OCI-LY3 (cell line): ENCODE results near the gene CPSF3.

ENCODE experiments used
- H2AFZ ChIP-seq: fragments of 200-600, 300-600 bp; shearing (Covaris generic); 2 replicates; pipeline ENCODE4 v1.6.0; 2014; ENCODE audit warnings: antibody characterized with exemption, low read depth, low read length
- H3K27ac ChIP-seq: fragments of 200-600, 300-600 bp; sonication (generic); 2 replicates; pipeline ENCODE4 v1.5.1; 2014; ENCODE audit warnings: mild to moderate bottlenecking, low read length, moderate library complexity, mixed read lengths
- H3K27me3 ChIP-seq: fragments of 200-600, 300-600 bp; sonication (generic); 2 replicates; pipeline ENCODE4 v1.6.1; 2014; ENCODE audit warnings: low read depth, low read length, mixed read lengths
- H3K36me3 ChIP-seq: fragments of 200-600, 300-600 bp; sonication (generic); replicated peaks from 2 replicates; pipeline ENCODE3; 2014; ENCODE audit warnings: low read depth, low read length, mixed read lengths
- H3K4me1 ChIP-seq: fragments of 300-600, 200-600 bp; sonication (generic); 2 replicates; pipeline ENCODE4 v1.6.1; 2014; ENCODE audit warnings: low read length, mixed read lengths
- H3K4me2 ChIP-seq: fragments of 200-600, 300-600 bp; sonication (generic); 2 replicates; pipeline ENCODE4 v1.6.1; 2014; ENCODE audit warnings: low read length, mixed read lengths
- H3K4me3 ChIP-seq: fragments of 300-600, 200-600 bp; sonication (generic); 2 replicates; pipeline ENCODE4 v1.5.1; 2014; ENCODE audit warnings: antibody characterized with exemption, mild to moderate bottlenecking, low read length, moderate library complexity
- H3K79me2 ChIP-seq: fragments of 300-600, 200-600 bp; shearing (Covaris generic); 2 replicates; pipeline ENCODE4 v1.6.1; 2014; ENCODE audit warnings: mild to moderate bottlenecking, low read length, mixed read lengths
- H3K9ac ChIP-seq: fragments of 300-600, 200-600 bp; shearing (Covaris generic); 2 replicates; pipeline ENCODE4 v1.6.0; 2014; ENCODE audit warnings: mild to moderate bottlenecking, low read length, moderate library complexity
- H3K9me3 ChIP-seq: fragments of 200-600, 300-600 bp; shearing (Covaris generic); 2 replicates; pipeline ENCODE4 v1.6.1; 2014; ENCODE audit warnings: low read length, mixed read lengths; ENCODE audit not compliant: insufficient read depth
- H4K20me1 ChIP-seq: fragments of 200-600, 300-600 bp; sonication (generic); 2 replicates; pipeline ENCODE4 v1.6.1; 2016; ENCODE audit warnings: low read length, mixed read lengths; ENCODE audit not compliant: insufficient read depth
- EZH2phosphoT487 ChIP-seq: fragments of 200-600 bp; shearing (Covaris generic); IDR thresholded peaks from 2 replicates; pipeline ENCODE4 v1.6.1; 2018; ENCODE audit warnings: antibody characterized with exemption, mixed run types, low read depth
- TF ChIP-seq, protein P1 (sequence below): fragments of 200-600, 300-600 bp; sonication (generic); IDR thresholded peaks from 2 replicates; pipeline ENCODE4 v1.5.1; 2014; ENCODE audit warnings: antibody characterized with exemption, low read length, low read depth

Gene CPSF3

DNA sequence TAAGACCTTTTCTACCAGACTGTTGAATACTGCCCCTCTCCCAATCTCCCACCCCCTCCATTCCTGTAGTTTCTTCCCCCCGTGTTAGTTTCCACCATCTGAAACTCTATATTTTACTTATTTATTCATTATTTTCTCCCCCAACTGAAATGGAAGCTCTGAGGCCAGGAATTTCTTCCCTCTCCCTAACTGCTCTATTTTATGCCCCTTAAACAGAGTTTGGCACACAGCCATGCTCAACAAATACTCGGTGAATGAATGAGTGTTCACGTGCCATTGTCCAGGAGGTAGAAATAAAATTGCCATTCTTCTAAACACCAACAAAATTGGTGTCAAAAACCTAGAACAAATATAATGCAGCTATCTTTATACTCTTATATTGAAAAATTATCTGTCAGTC is 5.7 kb upstream of the CPSF3 start:
- Histone ChIP-seq H3K4me3 (no peak overlapping the region), H3K9ac (no peak overlapping the region), H3K27me3 (no peaks in the 10 kb centered on the region), H3K27ac (no peak overlapping the region), H3K79me2 (peaks cover 39% of the 10 kb centered on the region), H4K20me1 (no peaks in the 10 kb centered on the region), H3K4me1 (peaks cover 7% of the 10 kb centered on the region), H2AFZ (no peak overlapping the region), H3K4me2 (no peak overlapping the region), H3K36me3 (no peaks in the 10 kb centered on the region), H3K9me3 (no peaks in the 10 kb centered on the region)
- TF ChIP-seq EZH2phosphoT487 = no peak
- TF ChIP-seq, protein P1, sequence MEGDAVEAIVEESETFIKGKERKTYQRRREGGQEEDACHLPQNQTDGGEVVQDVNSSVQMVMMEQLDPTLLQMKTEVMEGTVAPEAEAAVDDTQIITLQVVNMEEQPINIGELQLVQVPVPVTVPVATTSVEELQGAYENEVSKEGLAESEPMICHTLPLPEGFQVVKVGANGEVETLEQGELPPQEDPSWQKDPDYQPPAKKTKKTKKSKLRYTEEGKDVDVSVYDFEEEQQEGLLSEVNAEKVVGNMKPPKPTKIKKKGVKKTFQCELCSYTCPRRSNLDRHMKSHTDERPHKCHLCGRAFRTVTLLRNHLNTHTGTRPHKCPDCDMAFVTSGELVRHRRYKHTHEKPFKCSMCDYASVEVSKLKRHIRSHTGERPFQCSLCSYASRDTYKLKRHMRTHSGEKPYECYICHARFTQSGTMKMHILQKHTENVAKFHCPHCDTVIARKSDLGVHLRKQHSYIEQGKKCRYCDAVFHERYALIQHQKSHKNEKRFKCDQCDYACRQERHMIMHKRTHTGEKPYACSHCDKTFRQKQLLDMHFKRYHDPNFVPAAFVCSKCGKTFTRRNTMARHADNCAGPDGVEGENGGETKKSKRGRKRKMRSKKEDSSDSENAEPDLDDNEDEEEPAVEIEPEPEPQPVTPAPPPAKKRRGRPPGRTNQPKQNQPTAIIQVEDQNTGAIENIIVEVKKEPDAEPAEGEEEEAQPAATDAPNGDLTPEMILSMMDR = no peak

DNA sequence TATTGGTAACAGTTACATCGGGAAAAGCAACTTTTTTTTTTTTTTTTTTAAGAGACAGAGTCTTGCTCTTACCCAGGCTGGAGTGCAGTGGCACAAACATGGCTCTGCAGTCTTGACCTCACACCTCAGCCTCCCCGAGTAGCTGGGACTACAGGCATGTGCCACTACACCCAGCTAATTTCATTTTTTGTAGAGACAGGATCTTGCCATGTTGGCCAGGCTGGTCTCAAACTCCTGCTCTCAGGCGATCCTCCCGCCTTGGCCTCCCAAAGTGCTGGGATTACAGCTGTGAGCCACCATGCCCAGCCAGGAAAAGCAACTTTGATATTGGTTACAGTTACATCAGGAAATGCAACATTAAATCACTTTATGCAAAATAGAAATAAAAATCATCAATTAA is 4.7 kb upstream of the CPSF3 start:
- H3K9ac ChIP-seq = no peak overlapping the region
- TF ChIP-seq EZH2phosphoT487 = no peak
- TF ChIP-seq, protein P1 = no peak
- no peak overlapping the region for H2AFZ ChIP-seq
- H3K4me1 ChIP-seq = peaks cover 7% of the 10 kb centered on the region
- H3K4me3 ChIP-seq = no peak overlapping the region
- H3K4me2 ChIP-seq = no peak overlapping the region
- no peaks in the 10 kb centered on the region for H3K9me3 ChIP-seq
- H3K79me2 ChIP-seq = peaks cover 45% of the 10 kb centered on the region
- H3K27ac ChIP-seq = no peak overlapping the region
- no peaks in the 10 kb centered on the region for H3K27me3 ChIP-seq
- H4K20me1 ChIP-seq = no peaks in the 10 kb centered on the region
- no peaks in the 10 kb centered on the region for H3K36me3 ChIP-seq

DNA sequence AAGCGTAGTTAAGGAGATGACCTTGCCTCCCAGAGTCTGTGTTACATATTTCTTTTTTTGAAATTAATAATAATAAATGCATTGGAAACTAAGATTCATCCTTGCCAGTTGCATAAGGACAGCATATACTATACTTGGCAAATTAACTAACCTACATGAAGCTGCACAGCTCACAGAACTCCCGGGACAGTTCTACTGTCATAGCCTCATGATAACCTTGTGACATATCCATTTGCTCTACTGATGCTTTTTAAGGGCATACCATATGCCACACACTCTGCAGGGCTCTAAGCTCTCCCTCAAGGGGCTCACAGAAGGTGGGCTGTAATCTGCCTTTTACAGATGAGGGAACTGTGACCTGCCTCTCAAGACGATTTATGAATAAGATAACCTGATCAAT is 3.9 kb upstream of the CPSF3 start:
- TF ChIP-seq, protein P1 = no peak
- TF ChIP-seq EZH2phosphoT487 = no peak
- Histone ChIP-seq H4K20me1 (no peaks in the 10 kb centered on the region), H3K4me3 (no peak overlapping the region), H3K9me3 (no peaks in the 10 kb centered on the region), H2AFZ (no peak overlapping the region), H3K4me1 (peaks cover 11% of the 10 kb centered on the region), H3K36me3 (no peaks in the 10 kb centered on the region), H3K27me3 (no peaks in the 10 kb centered on the region), H3K79me2 (peaks cover 47% of the 10 kb centered on the region), H3K27ac (no peak overlapping the region), H3K4me2 (no peak overlapping the region), H3K9ac (no peak overlapping the region)

DNA sequence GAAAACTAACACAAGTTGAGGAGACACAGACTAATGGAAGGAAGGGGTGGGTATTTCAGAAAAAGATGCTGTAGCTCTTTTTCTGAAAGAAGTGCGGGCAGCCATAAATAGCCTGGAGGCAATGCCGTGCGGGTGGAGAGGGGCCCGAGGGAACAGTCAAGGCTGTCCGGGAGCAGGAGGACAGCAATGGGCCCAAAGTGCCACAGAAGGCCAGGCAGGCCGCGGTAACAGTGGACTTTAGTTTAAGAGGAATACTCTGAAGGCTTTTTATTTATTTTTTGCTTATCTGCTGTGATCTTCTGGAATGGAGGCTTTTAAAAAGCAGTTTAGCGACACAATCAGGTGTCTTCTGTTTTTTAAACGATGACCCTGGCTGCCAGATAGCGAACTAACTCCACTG is 3.0 kb upstream of the CPSF3 start:
- Histone ChIP-seq H3K4me1 (peaks cover 20% of the 10 kb centered on the region), H2AFZ (no peak overlapping the region), H3K4me2 (no peak overlapping the region), H3K36me3 (no peaks in the 10 kb centered on the region), H3K9ac (no peak overlapping the region), H3K79me2 (peaks cover 56% of the 10 kb centered on the region), H4K20me1 (no peaks in the 10 kb centered on the region), H3K9me3 (no peaks in the 10 kb centered on the region), H3K4me3 (no peak overlapping the region), H3K27ac (no peak overlapping the region), H3K27me3 (no peaks in the 10 kb centered on the region)
- TF ChIP-seq, protein P1 = no peak
- TF ChIP-seq EZH2phosphoT487 = no peak
